Left kidney (tissue), 8 donors: ENCODE data around the gene DHRS7C. TPM values are rescaled to one million over a fixed set of nuclear protein-coding genes. Genes with fewer than 3 reads are reported as not detected.
A peak's percentile ranks its signal among the peaks of the same experiment; 100 is the strongest.

ENCODE experiments used
- DNase-seq: peaks from one replicate; pipeline ENCODE4 v3.0.0-alpha.2; 2013
- long read RNA-seq, 8 donors: transcript quantifications; one replicate each; lab custom pipeline, GENCODE V29; 2026
- polyA plus RNA-seq: library from polyadenylated mRNA; unstranded; fragments of 120-200 nt; gene quantifications from one replicate; pipeline ENCODE4 v1.2.1, GENCODE V29; 2013; ENCODE audit not compliant: insufficient read length

DHRS7C gene
- polyA plus RNA-seq: not detected
- long read RNA-seq, donor 1: 0 reads
- long read RNA-seq, donor 2: 0 reads
- long read RNA-seq, donor 3: 0 reads
- long read RNA-seq, donor 4: 0 reads
- long read RNA-seq, donor 5: 0 reads
- long read RNA-seq, donor 6: 0 reads
- long read RNA-seq, donor 7: 0 reads
- long read RNA-seq, donor 8: 0 reads

GRCh38 chr17:9790889-9791876, at the start of gene DHRS7C:
DHRS7C (minus strand) TSS chr17:9791592; CDS start chr17:9791284, 308 bp downstream.
- no peak for DNase-seq

DNA sequence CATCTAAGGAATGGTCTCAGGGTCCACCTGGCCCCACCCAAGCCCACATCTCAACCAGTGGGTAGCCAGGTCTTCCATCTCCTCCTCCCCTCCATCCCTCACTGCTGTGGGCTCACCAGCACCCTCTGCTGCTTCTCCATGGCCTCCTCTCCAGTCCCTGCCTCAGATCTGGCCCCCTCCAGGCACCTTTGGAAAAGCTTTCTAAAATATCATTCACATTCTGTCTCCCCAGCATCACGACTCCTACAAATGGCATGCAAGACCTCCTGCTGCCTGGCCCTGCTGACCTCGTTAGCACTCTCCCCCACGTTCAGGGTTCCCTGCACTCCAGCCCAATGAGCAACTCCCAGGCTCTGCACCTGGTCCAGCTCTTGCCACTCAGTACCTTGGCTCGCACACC, 48.0 kb upstream of the DHRS7C start:
- no peak for DNase-seq

DNA sequence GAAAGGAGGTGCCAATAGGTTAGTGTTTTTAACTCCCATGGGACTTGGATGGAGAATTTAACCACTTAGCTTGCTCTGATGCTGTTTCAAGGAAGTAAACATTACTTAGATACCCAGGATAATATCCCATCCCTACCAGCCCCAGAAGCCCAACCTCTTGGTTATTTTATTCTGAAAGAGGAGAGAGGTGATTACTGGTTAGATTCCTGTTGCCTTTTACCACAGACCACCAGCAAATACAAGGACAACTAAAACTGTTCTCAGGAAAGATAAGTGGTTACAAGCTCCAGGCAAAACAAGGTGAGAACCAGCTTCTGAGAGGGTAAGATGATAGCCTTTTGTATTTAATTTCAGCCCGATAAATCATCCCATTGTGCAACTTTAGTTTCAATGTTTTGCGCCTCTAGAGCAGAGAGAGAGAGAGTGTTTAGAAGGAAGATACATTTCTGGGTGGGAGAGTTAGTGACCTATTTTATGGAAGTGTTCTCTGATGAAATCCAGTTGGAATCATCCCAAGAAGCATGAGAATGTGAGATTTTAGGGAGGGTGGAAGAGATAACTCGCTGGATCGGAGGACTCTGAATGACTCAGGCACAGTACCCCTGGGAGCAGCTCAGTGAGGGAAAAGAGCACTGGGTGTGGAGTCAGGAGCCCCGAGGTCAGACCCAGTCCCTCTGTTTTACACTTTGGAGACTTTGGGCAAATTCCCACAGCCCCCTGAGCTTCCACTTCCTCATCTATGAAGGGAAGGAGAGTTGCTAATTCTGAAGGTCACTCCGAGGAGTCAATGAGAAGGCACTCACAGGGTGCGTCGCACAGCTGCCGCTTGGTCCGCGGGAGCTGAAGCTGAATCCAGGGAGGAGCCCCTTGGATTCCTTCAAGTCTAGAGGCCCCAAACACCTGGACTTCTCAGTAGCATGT, 46.4 kb upstream of the DHRS7C start:
- DNase-seq: peak; percentile 27

- no peak for DNase-seq
These were observed 42.5 kb upstream of the DHRS7C start for GRCh38 chr17:9833922-9834321.

DNA sequence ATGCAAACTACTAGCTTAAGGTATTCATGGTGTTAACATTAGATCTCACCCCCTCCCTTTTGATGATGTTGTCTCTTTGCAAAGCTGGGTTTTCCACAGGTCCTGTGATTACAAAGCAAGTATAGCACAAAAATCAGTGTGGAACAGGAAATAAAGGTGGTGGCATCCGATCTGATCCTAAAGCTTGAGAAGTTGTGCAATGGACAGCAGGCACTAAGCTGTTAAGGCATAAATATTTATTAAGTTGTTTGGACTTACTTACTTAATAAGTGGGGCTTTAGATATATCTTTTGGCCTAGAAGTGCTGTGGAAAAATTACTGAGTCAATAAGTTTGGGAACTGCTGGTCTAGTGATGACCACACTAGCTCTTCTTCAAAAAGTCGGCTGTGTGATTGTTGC, 39.3 kb upstream of the DHRS7C start:
- DNase-seq: no peak

DNA sequence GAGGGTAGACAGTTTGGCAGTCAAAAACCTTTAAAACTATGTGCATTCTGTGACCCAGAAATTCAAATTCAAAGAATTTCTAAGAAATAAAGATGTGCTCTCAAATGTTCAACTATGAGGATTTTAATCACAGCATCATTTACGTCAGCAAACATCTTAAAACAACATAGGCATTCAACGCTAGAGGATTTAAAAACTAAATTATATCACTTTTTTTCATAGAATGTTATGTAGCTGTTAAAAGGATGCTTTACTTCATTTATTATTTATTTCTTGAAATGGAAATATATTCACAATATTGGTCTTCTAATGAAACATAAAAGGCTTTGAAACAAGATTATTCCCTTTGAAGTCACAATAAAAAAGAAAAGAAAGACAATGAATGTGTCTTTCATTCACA, 38.0 kb upstream of the DHRS7C start:
- DNase-seq: no peak

- no peak for DNase-seq
These were observed 37.2 kb upstream of the DHRS7C start for GRCh38 chr17:9828296-9829295.

DNA sequence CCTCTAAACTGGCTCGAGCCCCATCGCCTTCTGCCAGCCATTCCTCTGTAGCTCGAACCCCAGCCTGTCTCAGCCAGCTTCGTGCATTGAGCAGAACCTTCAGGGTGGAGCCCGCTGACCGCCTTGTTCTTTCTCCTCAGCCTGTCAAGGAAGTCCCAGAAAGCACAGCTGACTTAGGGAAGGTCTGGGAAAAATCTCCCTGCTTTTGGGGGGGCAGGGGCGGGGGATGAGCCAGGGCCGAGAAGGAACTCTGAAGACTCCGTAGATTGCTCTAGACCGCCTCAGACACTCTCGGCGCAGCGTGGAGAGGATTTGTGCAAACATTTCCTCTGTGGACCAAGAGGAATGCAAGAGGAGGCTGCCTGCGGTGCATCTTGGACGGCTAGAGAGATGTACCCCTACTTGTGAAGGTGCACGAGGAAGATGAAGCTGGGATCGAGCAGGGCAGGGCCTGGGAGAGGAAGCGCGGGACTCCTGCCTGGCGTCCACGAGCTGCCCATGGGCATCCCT, 34.3 kb upstream of the DHRS7C start, which contains the start of gene GLP2R:
TSS of gene GLP2R (plus strand) at position 284 of the 510 bp plus-strand sequence. CDS start at position 424, 140 bp downstream.
- DNase-seq: no peak

DNA sequence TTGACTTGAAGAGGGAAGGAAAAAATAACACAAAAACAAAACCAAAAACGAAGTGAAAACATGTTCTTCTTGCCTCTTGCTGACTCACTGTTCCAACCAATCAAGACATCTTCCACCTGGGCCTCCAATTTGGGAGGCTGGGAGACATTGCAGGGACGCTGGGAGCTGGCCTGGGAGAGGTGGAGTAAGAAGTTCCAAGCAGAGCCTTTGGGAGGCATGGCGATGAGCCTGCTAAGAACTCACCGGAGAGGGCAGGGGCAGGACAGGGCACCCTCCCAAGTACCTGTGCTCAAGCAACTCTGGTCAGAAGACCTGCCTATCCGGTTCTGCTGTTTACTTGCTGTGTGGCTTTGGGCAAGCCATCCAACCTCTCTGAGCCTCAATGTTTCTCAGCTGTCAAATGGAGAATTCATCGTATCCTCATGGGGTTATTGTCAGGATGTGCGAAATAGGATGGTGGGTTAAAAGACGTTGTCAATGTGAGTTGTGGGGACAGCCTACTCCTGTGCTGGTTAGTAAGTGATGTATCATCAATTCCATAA, 33.5 kb upstream of the DHRS7C start:
- no peak for DNase-seq

DNA sequence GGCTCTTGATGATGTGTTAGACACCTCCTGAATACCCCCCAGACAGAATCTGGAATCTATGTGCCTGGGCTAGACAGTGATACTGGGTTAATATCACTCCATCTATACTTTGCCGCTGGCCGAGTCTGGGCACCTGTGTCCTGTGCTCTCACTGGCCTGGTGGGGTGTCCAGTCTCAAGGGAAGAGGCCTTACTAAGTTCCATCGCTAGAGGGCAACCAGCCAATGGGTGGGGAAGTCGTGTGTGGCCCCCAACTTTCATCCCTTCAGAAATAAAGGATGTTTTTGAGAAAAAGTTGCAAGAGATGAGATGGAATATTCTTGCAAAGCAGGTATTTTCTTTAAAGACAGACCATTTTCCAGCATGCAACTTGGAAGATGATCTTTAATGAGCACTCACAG, 32.7 kb upstream of the DHRS7C start:
- no peak for DNase-seq

DNA sequence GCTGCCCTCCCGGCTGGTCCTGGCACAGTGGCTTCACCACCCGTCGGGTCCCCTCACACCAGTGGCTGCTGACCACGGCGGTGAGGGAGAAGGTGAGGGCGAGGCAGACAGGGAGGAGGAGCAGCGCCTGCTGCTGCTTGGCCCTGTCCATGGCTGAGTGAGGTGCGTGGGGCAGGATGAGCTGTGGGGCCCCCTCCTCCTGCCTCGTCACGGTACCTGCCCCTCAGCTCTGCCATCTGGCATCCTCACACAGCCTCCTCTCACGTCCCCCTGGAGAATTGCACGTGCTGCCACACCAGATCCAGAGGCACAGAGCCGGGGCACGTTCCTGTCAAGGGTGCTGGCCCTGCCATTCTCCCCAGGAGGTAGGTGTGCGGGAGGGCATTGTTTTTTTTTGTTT, 30.5 kb upstream of the DHRS7C start, which contains the start of gene GSG1L2:
TSS of gene GSG1L2 (minus strand) at position 159 of the 400 bp plus-strand sequence. CDS start at position 151, 8 bp downstream.
- DNase-seq: no peak

GRCh38 chr17:9820448-9820847, 29.1 kb upstream of the DHRS7C start:
- DNase-seq: no peak

- no peak for DNase-seq
These were observed 27.4 kb upstream of the DHRS7C start for GRCh38 chr17:9818760-9819159.

- peak; percentile 60 for DNase-seq
These were observed 25.7 kb upstream of the DHRS7C start for GRCh38 chr17:9817086-9817485.

- DNase-seq: no peak
These were observed 25.1 kb upstream of the DHRS7C start for GRCh38 chr17:9816472-9816871.

DNA sequence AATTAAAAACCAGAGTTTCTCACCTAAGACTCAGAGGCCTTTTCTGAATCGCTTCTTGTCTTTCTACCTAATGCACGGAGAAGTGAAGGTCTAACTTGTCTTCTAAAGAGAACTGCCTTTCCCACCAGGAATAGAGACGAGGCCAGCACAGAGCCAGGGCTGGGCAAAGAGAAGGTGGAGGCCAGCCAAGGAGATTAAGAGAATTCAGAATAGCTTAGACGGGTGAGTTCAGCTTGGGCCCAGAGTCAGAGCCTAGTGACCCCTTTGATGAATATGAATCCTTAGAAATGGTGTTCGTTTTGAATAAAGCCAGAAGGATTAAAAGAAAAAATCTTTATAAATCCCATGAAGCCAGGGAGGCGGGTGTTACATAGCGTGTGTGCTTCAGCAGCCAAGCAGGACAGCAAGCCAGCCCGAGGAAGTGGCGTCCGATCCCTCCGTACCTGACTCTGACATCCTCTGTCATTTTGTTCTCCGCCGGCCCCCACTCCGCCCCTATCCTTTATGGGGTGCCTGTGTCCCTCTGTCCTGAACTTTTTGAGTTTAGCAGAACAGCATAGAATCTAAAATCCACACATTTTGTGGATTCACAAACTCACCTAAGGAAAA, 23.0 kb upstream of the DHRS7C start:
- no peak for DNase-seq

- DNase-seq: no peak
These were observed 21.8 kb upstream of the DHRS7C start for GRCh38 chr17:9813166-9813565.

- no peak for DNase-seq
These were observed 20.1 kb upstream of the DHRS7C start for GRCh38 chr17:9811537-9811936.

DNA sequence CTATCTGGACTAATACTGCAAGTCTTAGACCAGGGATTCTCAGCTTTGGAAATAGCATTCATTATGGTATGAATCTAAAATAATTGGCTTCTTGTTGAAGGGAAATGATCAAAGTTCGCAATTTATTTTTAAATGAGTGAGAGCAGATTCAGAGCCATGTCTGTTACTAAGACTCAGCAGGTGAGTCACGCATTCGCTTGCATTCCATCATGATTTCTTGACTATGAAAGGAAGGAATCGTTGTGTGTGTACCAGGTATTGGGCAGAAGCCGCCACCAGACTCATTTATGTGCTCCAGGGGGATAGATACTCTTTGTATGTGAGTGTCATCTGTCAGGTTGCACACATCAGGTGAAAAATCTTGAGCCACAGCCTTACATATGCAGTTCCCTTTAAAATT, 19.7 kb upstream of the DHRS7C start:
- DNase-seq: no peak
